H1 (cell line): ENCODE measurements around the gene ABCD2. TPM values are rescaled to one million over a fixed set of nuclear protein-coding genes. Genes with fewer than 3 reads are reported as not detected.

Experiments
- CTCF ChIA-PET: fragments of 300-600 bp; sonication (Branson Sonifier 250); formaldehyde crosslinking; loops from one replicate; lab custom pipeline; 2021; ENCODE audit not compliant: partially characterized antibody; lab: Charles Lee
- POLR2A ChIA-PET: fragments of 300-600 bp; sonication (Branson Sonifier 250); formaldehyde crosslinking; loops from one replicate; lab custom pipeline; 2021; ENCODE audit warnings: inconsistent platforms; ENCODE audit not compliant: partially characterized antibody; lab: Charles Lee
- DNase-seq, 2 experiments: peaks; one replicate each; pipeline versions ENCODE4 v3.0.0 to v3.0.0-alpha.2; 2010 to 2022; ENCODE audit warnings: low spot score in 2 of 2, low read depth in 1 of 2, mixed read lengths in 1 of 2
- FAIRE-seq: peaks from 2 replicates; lab custom pipeline; 2011; peaks lifted over from hg19 to GRCh38; lab: Jason Lieb, UNC
- H2AFZ ChIP-seq: 2 replicates; pipeline ENCODE4 v1.8.1; 2012; ENCODE audit warnings: low read length, inconsistent platforms
- H2AK5ac ChIP-seq: 2 replicates; pipeline ENCODE4 v1.6.1; 2013; ENCODE audit warnings: low read depth, low read length
- H2BK120ac ChIP-seq: replicated peaks from 2 replicates; pipeline ENCODE3; 2013; ENCODE audit warnings: low read depth, low read length, inconsistent platforms
- H2BK12ac ChIP-seq: 2 replicates; pipeline ENCODE4 v1.6.1; 2013; ENCODE audit warnings: low read depth, low read length
- H2BK15ac ChIP-seq: 2 replicates; pipeline ENCODE4 v1.6.1; 2013; ENCODE audit warnings: low read length
- H2BK20ac ChIP-seq: 2 replicates; pipeline ENCODE4 v1.6.1; 2013; ENCODE audit warnings: low read length
- H2BK5ac ChIP-seq: 2 replicates; pipeline ENCODE4 v1.6.1; 2013; ENCODE audit warnings: low read depth, low read length
- H3K14ac ChIP-seq: 2 replicates; pipeline ENCODE4 v1.6.1; 2013; ENCODE audit warnings: inconsistent platforms; ENCODE audit not compliant: insufficient read length
- H3K18ac ChIP-seq: 2 replicates; pipeline ENCODE4 v1.6.1; 2013; ENCODE audit warnings: low read length; ENCODE audit errors: extremely low read depth
- H3K23ac ChIP-seq: 2 replicates; pipeline ENCODE4 v1.6.1; 2013; ENCODE audit warnings: inconsistent platforms; ENCODE audit not compliant: insufficient read length
- H3K23me2 ChIP-seq: 2 replicates; pipeline ENCODE4 v1.6.1; 2013; ENCODE audit warnings: low read depth, low read length
- H3K27ac ChIP-seq: 2 replicates; pipeline ENCODE4 v1.6.1; 2011; ENCODE audit warnings: low read depth, low read length, inconsistent platforms
- H3K27me3 ChIP-seq, 4 experiments: replicated peaks in 1 of 4; 1 replicate in 1 of 4; 2 replicates in 3 of 4; pipeline versions ENCODE4 v1.6.1 to v1.8.1; 2011 to 2013; ENCODE audit warnings: low read length in 3 of 4, mild to moderate bottlenecking in 3 of 4, inconsistent platforms in 2 of 4, mixed read lengths in 2 of 4, moderate library complexity in 1 of 4; ENCODE audit not compliant: control insufficient read depth in 3 of 4, insufficient read depth in 3 of 4; ENCODE audit errors: extremely low read depth in 1 of 4
- H3K36me3 ChIP-seq, 4 experiments: 2 replicates each; pipeline versions ENCODE4 v1.6.1 to v1.8.1; 2011 to 2013; ENCODE audit warnings: mild to moderate bottlenecking in 4 of 4, low read length in 3 of 4, moderate library complexity in 2 of 4, control low read depth in 1 of 4, inconsistent platforms in 1 of 4; ENCODE audit not compliant: insufficient read depth in 4 of 4, control insufficient read depth in 2 of 4
- H3K4ac ChIP-seq: replicated peaks from 2 replicates; pipeline ENCODE3; 2013; ENCODE audit warnings: low read length, low read depth, mixed read lengths, inconsistent platforms; ENCODE audit not compliant: insufficient read length
- H3K4me1 ChIP-seq, 4 experiments: replicated peaks in 1 of 4; 1 replicate in 1 of 4; 2 replicates in 3 of 4; pipeline versions ENCODE4 v1.6.1 to v1.8.1; 2011 to 2013; ENCODE audit warnings: low read length in 3 of 4, inconsistent platforms in 2 of 4, mixed read lengths in 1 of 4; ENCODE audit not compliant: insufficient read depth in 4 of 4, control insufficient read depth in 3 of 4
- H3K4me2 ChIP-seq, 2 experiments: 2 replicates each; pipeline versions ENCODE4 v1.6.1 to v1.8.1; 2011 to 2013; ENCODE audit warnings: low read depth in 2 of 2, low read length in 2 of 2, control low read depth in 1 of 2, inconsistent platforms in 1 of 2, mild to moderate bottlenecking in 1 of 2; ENCODE audit not compliant: insufficient read depth in 1 of 2
- H3K4me3 ChIP-seq, 4 experiments: fragments of 200-600, 300-600 bp in 1 of 4; sonication (generic), shearing (Covaris generic), sonication (Bioruptor Twin) in 1 of 4; 2 replicates each; pipeline versions ENCODE4 v1.5.1 to v1.8.1; 2011 to 2016; ENCODE audit warnings: low read length in 4 of 4, low read depth in 3 of 4, control low read depth in 2 of 4, inconsistent platforms in 2 of 4, mild to moderate bottlenecking in 2 of 4, mixed read lengths in 1 of 4, moderate library complexity in 1 of 4; ENCODE audit not compliant: insufficient read depth in 2 of 4; ENCODE audit errors: extremely low read depth in 1 of 4
- H3K56ac ChIP-seq: replicated peaks from 2 replicates; pipeline ENCODE3; 2013; ENCODE audit warnings: low read depth, mild to moderate bottlenecking, mixed read lengths, low read length, inconsistent platforms; ENCODE audit not compliant: insufficient read length
- H3K79me1 ChIP-seq: 2 replicates; pipeline ENCODE4 v1.6.1; 2013; ENCODE audit warnings: low read depth, low read length, control low read depth
- H3K79me2 ChIP-seq, 2 experiments: 2 replicates each; pipeline versions ENCODE4 v1.6.1 to v1.8.1; 2012 to 2013; ENCODE audit warnings: low read length in 2 of 2, mild to moderate bottlenecking in 2 of 2, inconsistent platforms in 1 of 2; ENCODE audit not compliant: insufficient read depth in 2 of 2, control insufficient read depth in 1 of 2
- H3K9ac ChIP-seq, 4 experiments: replicated peaks in 1 of 4; 1 replicate in 1 of 4; 2 replicates in 3 of 4; pipeline versions ENCODE4 v1.6.1 to v1.8.1; 2011 to 2013; ENCODE audit warnings: low read depth in 3 of 4, low read length in 3 of 4, control low read depth in 2 of 4, mild to moderate bottlenecking in 2 of 4, moderate library complexity in 2 of 4, inconsistent platforms in 1 of 4; ENCODE audit errors: extremely low read depth in 1 of 4
- H3K9me3 ChIP-seq, 2 experiments: 2 replicates each; pipeline versions ENCODE4 v1.6.1 to v1.8.1; 2012 to 2013; ENCODE audit warnings: mild to moderate bottlenecking in 2 of 2, moderate library complexity in 2 of 2, control low read depth in 1 of 2, inconsistent platforms in 1 of 2, low read depth in 1 of 2, low read length in 1 of 2, mixed read lengths in 1 of 2; ENCODE audit not compliant: insufficient read depth in 2 of 2
- H4K20me1 ChIP-seq, 2 experiments: replicated peaks in 1 of 2; 2 replicates each; pipeline versions ENCODE3 to v1.8.1; 2011 to 2013; ENCODE audit warnings: inconsistent platforms in 2 of 2, low read length in 2 of 2, mild to moderate bottlenecking in 1 of 2; ENCODE audit not compliant: insufficient read depth in 2 of 2, control insufficient read depth in 1 of 2
- H4K5ac ChIP-seq: 2 replicates; pipeline ENCODE4 v1.6.1; 2013; ENCODE audit warnings: low read length, low read depth, mixed read lengths, inconsistent platforms; ENCODE audit not compliant: insufficient read length
- H4K8ac ChIP-seq: 2 replicates; pipeline ENCODE4 v1.8.0; 2013; ENCODE audit warnings: mild to moderate bottlenecking, moderate library complexity, low read length, inconsistent platforms; ENCODE audit not compliant: insufficient read depth; ENCODE audit errors: extremely low read depth
- H4K91ac ChIP-seq: replicated peaks from 2 replicates; pipeline ENCODE3; 2013; ENCODE audit warnings: low read length, mixed read lengths, inconsistent platforms; ENCODE audit not compliant: insufficient read length
- CREB1 ChIP-seq: IDR thresholded peaks from 2 replicates; pipeline ENCODE4 v1.6.1; 2012; ENCODE audit warnings: inconsistent platforms
- EZH2 ChIP-seq: fragments of 200-600 bp; sonication (generic); IDR thresholded peaks from 2 replicates; pipeline ENCODE4 v1.7.1; 2012; ENCODE audit warnings: low read depth, mild to moderate bottlenecking, moderate library complexity, low read length, inconsistent platforms; ENCODE audit not compliant: severe bottlenecking
- GTF2F1 ChIP-seq: IDR thresholded peaks from 2 replicates; pipeline ENCODE4 v1.6.1; 2012; ENCODE audit warnings: low read depth, low read length, improper control_type of control experiment, borderline replicate concordance
- KDM4A ChIP-seq: IDR thresholded peaks from one replicate; pipeline ENCODE4 v1.7.1; 2012; ENCODE audit warnings: low read depth, mild to moderate bottlenecking, moderate library complexity, low read length, inconsistent platforms; ENCODE audit not compliant: severe bottlenecking
- MAFK ChIP-seq: IDR thresholded peaks from 2 replicates; pipeline ENCODE4 v1.6.1; 2012; ENCODE audit warnings: low read depth, mild to moderate bottlenecking, improper control_type of control experiment, low read length
- MAX ChIP-seq: IDR thresholded peaks from 2 replicates; pipeline ENCODE4 v1.6.1; 2012; ENCODE audit warnings: inconsistent platforms
- NRF1 ChIP-seq: IDR thresholded peaks from 2 replicates; pipeline ENCODE4 v1.6.1; 2011; ENCODE audit warnings: mild to moderate bottlenecking, low read depth, low read length, improper control_type of control experiment
- POLR2A ChIP-seq, 2 experiments: IDR thresholded peaks; 1 replicate in 1 of 2; 2 replicates in 1 of 2; pipeline ENCODE4 v1.6.1; 2011; ENCODE audit warnings: low read depth in 2 of 2, low read length in 2 of 2, mild to moderate bottlenecking in 2 of 2; ENCODE audit errors: control extremely low read depth in 1 of 2
- POLR2AphosphoS5 ChIP-seq: IDR thresholded peaks from 2 replicates; pipeline ENCODE4 v1.6.1; 2011; ENCODE audit warnings: low read depth, low read length
- RXRA ChIP-seq: IDR thresholded peaks from 2 replicates; pipeline ENCODE4 v1.6.1; 2011; ENCODE audit warnings: low read depth, mild to moderate bottlenecking, low read length, moderate library complexity; ENCODE audit not compliant: insufficient read depth
- WGBS, 2 experiments: shearing (Covaris generic) in 1 of 2; methylation state at CpG; one replicate each; pipeline versions ENCODE4 v1.1.6 to v1.1.7; 2013 to 2015; ENCODE audit warnings: low lambda C conversion rate in 2 of 2, mixed read lengths in 2 of 2, inconsistent platforms in 1 of 2, low coverage in 1 of 2, missing lambda C conversion rate in 1 of 2; ENCODE audit not compliant: insufficient replicate concordance in 2 of 2, insufficient coverage in 1 of 2, insufficient read length in 1 of 2; ENCODE audit errors: extremely low coverage in 1 of 2, missing lambda C conversion rate in 1 of 2; 5-methylcytosine and 5-hydroxymethylcytosine counted together
- polyA plus RNA-seq, 7 experiments: library from polyadenylated mRNA; depleted of rRNA in 3 of 7; stranded (reverse) in 5 of 7; unstranded in 2 of 7; fragments of >200 nt in 5 of 7; fragments of 200-250 nt in 2 of 7; gene quantifications; 1 replicate in 5 of 7; 2 replicates in 1 of 7; 4 replicates in 1 of 7; pipeline versions ENCODE4 v1.2.1 to v1.2.3, GENCODE V29; 2011 to 2013; ENCODE audit warnings: missing spikeins in 2 of 7, mixed read lengths in 2 of 7
- total RNA-seq: library from RNA; stranded (reverse); fragmentation: NEBNext Ultra II Directional; extraction: Animal tissue kit (Norgen Biotek cat#: 25700); gene quantifications from 2 replicates; pipeline ENCODE4 v1.2.1, GENCODE V29; 2021
- TF ChIP-seq, protein P1 (sequence below): IDR thresholded peaks from 2 replicates; pipeline ENCODE4 v1.6.1; 2011; ENCODE audit warnings: low read depth, mild to moderate bottlenecking, low read length; ENCODE audit not compliant: insufficient read depth
- TF ChIP-seq, protein P2 (sequence below): IDR thresholded peaks from 2 replicates; pipeline ENCODE4 v1.6.1; 2012; ENCODE audit warnings: low read length, inconsistent platforms

Gene ABCD2
- total and polyA plus RNA-seq, 2 of the 8 experiments (the other 6 are each of a cell fraction or from before 2014, with no cell fraction given) = not detected

GRCh38 chr12:39574378-39574777 is 45.2 kb downstream of the ABCD2 start:
- H3K27ac ChIP-seq = no peak overlapping the region
- no peak overlapping the region for H3K18ac ChIP-seq
- peak overlapping the region in 1 of 4 experiments; percentile 18; a peak in 1 of 8 replicates for H3K4me3 ChIP-seq
- H3K56ac ChIP-seq = no peak overlapping the region
- H4K91ac ChIP-seq = no peak overlapping the region
- peak overlapping the region in 1 of 2 experiments; percentile 47; a peak in 2 of 4 replicates for H3K4me2 ChIP-seq
- POLR2A ChIA-PET = no interaction called here
- no peaks in the 10 kb centered on the region for H3K79me2 ChIP-seq
- WGBS, 2 experiments = 67% methylated on average over 1 of the region's 1 CpG; no CpG with 5 or more reads in 1 of the 2 experiments
- no peak overlapping the region for H2BK5ac ChIP-seq
- H2BK15ac ChIP-seq = no peak overlapping the region
- no peak overlapping the region for H4K5ac ChIP-seq
- H2BK12ac ChIP-seq = no peak overlapping the region
- H4K20me1 ChIP-seq = no peaks in the 10 kb centered on the region
- peak; percentile 63 for FAIRE-seq
- H3K9me3 ChIP-seq = peaks cover 2 to 6% of the 10 kb centered on the region in 2 experiments
- CTCF ChIA-PET = interaction anchor here (0.9 kb wide), 1 partner anchor 51 kb away, joined by 3 read pairs; a partner anchor contains a TSS
- no peak for DNase-seq
- H2BK20ac ChIP-seq = no peak overlapping the region
- no peak overlapping the region for H3K9ac ChIP-seq
- H4K8ac ChIP-seq = no peak overlapping the region
- no peak overlapping the region for H3K23ac ChIP-seq
- no peaks in the 10 kb centered on the region for H3K23me2 ChIP-seq
- H2BK120ac ChIP-seq = no peak overlapping the region
- no peak overlapping the region for H3K14ac ChIP-seq
- H3K36me3 ChIP-seq = 0 out of 8 replicates have a peak, but pooled peaks cover 0 to 2% (median 0%) of the 10 kb centered on the region in 4 experiments
- no peak overlapping the region for H3K4ac ChIP-seq
- H3K4me1 ChIP-seq = peaks cover 0 to 8% (median 4%) of the 10 kb centered on the region in 4 experiments; a peak in 4 of 7 replicates
- H3K79me1 ChIP-seq = no peaks in the 10 kb centered on the region
- peaks cover 0 to 1% (median 0%) of the 10 kb centered on the region in 4 experiments; a peak in 1 of 7 replicates for H3K27me3 ChIP-seq
- H2AK5ac ChIP-seq = no peak overlapping the region
- H2AFZ ChIP-seq = no peak overlapping the region
- TF ChIP-seq GTF2F1 (no peak), CREB1 (no peak), MAFK (no peak), RXRA (no peak), POLR2AphosphoS5 (no peak), MAX (no peak), KDM4A (no peak), EZH2 (no peak), NRF1 (no peak), POLR2A (IDR thresholded peaks at IDR 0.05; ENCODE audit: control extremely low read depth in 1 of 2, low read depth in 2 of 2, low read length in 2 of 2) (no peak)
- TF ChIP-seq, protein P1, sequence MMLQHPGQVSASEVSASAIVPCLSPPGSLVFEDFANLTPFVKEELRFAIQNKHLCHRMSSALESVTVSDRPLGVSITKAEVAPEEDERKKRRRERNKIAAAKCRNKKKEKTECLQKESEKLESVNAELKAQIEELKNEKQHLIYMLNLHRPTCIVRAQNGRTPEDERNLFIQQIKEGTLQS = no peak
- TF ChIP-seq, protein P2, sequence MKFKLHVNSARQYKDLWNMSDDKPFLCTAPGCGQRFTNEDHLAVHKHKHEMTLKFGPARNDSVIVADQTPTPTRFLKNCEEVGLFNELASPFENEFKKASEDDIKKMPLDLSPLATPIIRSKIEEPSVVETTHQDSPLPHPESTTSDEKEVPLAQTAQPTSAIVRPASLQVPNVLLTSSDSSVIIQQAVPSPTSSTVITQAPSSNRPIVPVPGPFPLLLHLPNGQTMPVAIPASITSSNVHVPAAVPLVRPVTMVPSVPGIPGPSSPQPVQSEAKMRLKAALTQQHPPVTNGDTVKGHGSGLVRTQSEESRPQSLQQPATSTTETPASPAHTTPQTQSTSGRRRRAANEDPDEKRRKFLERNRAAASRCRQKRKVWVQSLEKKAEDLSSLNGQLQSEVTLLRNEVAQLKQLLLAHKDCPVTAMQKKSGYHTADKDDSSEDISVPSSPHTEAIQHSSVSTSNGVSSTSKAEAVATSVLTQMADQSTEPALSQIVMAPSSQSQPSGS = no peak
